ENCODE results near the gene SLC35G1.

The SLC35G1 gene

DNA sequence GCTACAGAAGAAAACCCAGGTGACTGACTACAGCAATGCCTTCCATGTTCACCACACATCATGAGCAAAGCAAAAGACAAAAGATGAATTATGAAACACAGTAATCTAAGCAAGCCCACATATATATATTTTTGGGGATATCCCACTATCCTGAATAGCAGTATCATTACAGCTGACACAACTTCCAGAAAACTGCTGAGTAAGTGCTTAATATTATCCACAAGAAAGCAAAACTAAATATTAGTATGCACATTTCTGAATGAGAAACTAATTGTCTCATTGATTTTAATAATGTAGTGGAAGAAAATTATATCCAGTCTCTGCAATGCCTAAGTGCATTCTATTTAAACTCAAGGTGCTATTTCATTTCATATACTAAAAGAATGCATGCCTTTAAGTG lies 14.5 kb upstream of the SLC35G1 start:
- DNase-seq (ENCODE audit: insufficient read length, low spot score) (no peak), FAIRE-seq (no peak)
- TF ChIP-seq, protein P1, sequence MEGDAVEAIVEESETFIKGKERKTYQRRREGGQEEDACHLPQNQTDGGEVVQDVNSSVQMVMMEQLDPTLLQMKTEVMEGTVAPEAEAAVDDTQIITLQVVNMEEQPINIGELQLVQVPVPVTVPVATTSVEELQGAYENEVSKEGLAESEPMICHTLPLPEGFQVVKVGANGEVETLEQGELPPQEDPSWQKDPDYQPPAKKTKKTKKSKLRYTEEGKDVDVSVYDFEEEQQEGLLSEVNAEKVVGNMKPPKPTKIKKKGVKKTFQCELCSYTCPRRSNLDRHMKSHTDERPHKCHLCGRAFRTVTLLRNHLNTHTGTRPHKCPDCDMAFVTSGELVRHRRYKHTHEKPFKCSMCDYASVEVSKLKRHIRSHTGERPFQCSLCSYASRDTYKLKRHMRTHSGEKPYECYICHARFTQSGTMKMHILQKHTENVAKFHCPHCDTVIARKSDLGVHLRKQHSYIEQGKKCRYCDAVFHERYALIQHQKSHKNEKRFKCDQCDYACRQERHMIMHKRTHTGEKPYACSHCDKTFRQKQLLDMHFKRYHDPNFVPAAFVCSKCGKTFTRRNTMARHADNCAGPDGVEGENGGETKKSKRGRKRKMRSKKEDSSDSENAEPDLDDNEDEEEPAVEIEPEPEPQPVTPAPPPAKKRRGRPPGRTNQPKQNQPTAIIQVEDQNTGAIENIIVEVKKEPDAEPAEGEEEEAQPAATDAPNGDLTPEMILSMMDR (IDR thresholded peaks at IDR 0.05; ENCODE audit: insufficient read depth, missing control alignments), result no peak

DNA sequence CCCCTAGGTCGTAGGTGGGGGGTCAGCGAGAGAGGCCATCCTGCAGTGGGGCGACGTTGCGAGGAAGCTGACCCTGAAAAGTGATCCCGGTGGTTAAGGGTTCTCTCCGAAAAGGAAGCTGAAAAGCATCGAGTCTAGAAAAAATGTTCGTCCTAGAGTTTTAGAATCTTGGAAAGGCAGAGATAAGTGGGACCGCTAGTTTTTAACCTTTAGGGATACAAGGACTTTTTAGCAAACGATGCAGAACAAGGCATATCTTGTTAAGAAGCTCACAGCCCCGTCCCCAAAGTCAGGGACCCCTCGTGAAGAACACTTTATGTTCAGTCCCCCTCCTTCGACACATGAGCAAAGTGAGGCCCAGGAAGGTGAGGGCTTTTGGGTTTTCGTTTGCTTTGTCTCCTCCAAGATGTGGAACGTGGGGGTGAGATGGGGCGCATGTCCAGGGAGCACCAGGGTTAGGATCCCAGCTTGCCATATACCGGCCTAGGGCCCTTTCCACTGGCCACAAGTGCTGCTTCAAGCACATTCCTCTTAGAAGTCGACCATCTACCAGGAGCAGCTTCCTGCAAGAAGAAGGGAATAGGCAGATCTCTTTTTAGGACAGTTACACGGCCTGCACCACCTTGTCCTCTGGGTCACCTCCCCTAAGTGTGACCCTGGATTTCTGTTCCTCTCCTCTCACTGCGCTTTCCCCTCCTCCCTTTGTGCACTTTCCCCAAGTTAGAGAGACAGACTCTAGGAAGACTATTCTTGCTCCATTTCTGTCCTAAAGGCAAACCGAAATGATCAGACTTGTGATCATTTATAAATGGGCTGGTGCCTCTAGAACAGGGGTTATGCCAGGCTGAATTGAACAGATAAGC lies 969 bp downstream of the SLC35G1 start:
- no peak for FAIRE-seq
- TF ChIP-seq, protein P1 (IDR thresholded peaks at IDR 0.05; ENCODE audit: insufficient read depth, missing control alignments), result no peak
- no peak for DNase-seq (ENCODE audit: insufficient read length, low spot score)

DNA sequence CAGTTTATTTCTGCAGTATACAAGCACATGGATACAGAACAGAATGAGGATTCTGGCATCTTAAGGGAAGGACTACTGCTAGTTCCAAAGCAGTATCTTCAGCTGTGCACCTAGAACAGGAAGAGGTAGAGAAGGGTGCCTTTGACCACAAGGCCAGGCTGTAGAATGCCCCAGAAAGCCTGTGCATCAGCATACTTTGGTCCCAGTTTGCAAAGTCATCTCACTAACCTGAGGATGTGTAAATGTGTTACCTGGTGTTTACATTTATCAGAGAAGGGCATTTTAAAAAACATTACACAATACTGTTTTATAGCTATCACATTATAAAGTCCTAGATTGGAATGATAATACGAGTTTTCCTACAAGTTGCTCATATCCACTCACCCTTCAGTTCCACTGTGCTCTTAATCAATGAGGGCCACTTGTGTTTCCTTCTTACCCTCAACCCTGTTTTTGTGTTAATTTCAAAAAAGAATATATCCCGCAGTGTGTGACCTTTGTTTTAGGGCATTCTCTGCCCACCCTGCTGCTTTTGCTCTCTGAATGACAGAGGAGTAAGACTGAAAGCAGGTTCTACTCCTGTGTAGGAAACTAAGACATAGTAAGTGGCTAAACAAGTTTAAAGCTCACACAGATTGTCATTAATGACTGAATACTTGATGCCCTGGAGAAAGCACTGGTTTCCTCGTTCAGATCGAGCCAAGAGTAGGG lies 3.4 kb downstream of the SLC35G1 start:
- FAIRE-seq (no peak), DNase-seq (ENCODE audit: insufficient read length, low spot score) (no peak)
- TF ChIP-seq, protein P1 (IDR thresholded peaks at IDR 0.05; ENCODE audit: insufficient read depth, missing control alignments), result no peak

DNA sequence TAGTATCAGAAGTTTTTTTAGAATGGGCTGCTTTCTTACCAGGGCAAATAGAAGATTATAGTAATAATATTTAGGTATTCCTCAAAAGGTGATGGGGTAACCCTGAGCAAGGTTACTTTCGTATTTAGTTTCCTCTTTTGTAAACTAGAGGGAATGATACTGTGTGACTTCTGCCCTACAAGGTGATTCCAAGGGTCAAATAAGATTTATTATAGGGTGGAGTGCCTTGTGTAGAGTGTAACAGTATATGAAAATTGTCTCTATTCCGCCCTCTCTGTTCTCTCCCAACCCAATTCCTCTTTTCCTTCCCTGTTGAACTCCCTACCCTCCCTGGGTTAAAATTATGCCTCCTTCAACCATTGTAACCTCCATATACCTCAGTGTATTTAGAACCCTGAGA lies 5.3 kb downstream of the SLC35G1 start:
- TF ChIP-seq, protein P1 (IDR thresholded peaks at IDR 0.05; ENCODE audit: insufficient read depth, missing control alignments), result no peak
- DNase-seq (ENCODE audit: insufficient read length, low spot score) (no peak), FAIRE-seq (no peak)

DNA sequence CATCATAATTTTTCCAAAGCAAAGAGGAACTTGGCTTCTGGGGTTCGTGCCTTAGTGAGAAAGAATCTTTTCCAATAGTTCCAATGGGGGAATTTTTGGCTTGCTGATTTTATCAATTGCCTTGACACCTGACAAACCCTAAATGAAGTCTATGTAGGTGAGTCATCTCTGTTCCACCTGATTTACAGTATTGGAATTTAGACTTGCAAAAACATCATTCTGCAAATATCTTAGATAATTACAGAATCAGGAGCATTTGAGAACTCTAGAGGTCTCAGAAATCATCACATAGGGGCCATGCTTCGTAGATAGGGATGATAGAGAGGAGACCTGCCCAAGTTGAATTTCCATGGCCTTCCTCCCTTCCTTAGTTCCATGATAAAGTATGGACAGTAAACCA lies 9.3 kb downstream of the SLC35G1 start:
- DNase-seq (ENCODE audit: insufficient read length, low spot score) (no peak), FAIRE-seq (no peak)
- TF ChIP-seq, protein P1 (IDR thresholded peaks at IDR 0.05; ENCODE audit: insufficient read depth, missing control alignments), result no peak

DNA sequence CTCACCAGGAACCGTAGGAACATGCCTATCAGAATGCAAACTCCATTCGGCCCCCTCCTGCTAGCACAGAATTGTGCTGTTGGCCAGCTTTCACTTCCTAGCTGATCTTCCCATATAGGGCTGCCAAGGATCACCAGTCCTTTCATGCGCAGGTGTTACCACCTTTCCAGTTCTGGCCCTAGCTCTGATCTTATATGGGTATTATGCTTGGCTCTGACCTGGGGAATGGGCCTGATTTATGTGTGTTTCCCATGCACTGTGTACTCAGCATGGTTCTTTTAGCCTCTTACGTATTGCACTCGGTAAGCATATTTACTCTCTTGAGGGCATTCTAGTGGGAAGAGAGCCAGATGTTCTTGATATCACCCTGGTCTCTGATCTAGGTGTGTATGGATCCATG lies 11.1 kb downstream of the SLC35G1 start:
- no peak for FAIRE-seq
- DNase-seq (ENCODE audit: insufficient read length, low spot score), result no peak
- TF ChIP-seq, protein P1 (IDR thresholded peaks at IDR 0.05; ENCODE audit: insufficient read depth, missing control alignments), result no peak

DNA sequence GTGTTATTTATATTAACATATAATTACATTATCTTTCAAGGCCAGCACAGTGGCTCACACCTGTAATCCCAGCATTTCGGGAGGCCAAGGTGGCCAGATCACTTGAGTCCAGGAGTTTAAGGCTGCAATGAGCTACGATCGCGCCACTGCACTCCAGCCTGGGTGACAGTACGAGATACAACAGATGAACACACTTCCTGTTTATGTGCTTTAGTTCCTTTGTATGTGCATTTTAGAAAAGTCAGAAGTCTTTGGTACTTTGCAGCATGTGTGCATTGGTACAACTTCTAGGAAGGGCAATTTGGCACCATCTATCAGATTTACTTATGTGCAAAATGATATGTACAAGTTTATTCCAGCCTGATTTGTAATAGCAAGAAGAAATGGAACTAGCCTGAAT lies 13.3 kb downstream of the SLC35G1 start:
- no peak for FAIRE-seq
- TF ChIP-seq, protein P1 (IDR thresholded peaks at IDR 0.05; ENCODE audit: insufficient read depth, missing control alignments), result no peak
- DNase-seq (ENCODE audit: insufficient read length, low spot score), result no peak
